Neural cell (in vitro differentiated cells): Measurements from ENCODE around the gene BTRC.

Experiments used
- CTCF ChIP-seq: fragments of 450-650 bp; IDR thresholded peaks from 2 replicates; pipeline ENCODE4 v1.5.1; 2014; ENCODE audit warnings: antibody characterized with exemption, mild to moderate bottlenecking, moderate library complexity; ENCODE audit not compliant: poor library complexity, severe bottlenecking
- EP300 ChIP-seq: fragments of 450-650 bp; conservative IDR thresholded peaks from 2 replicates; pipeline ENCODE4 v1.6.1; 2014; ENCODE audit warnings: antibody characterized with exemption, mild to moderate bottlenecking, moderate library complexity; ENCODE audit not compliant: poor library complexity, severe bottlenecking
- MXI1 ChIP-seq: fragments of 450-650 bp; conservative IDR thresholded peaks from 2 replicates; pipeline ENCODE4 v1.6.1; 2014; ENCODE audit warnings: antibody characterized with exemption, mild to moderate bottlenecking; ENCODE audit not compliant: poor library complexity, severe bottlenecking
- RAD21 ChIP-seq: fragments of 450-650 bp; conservative IDR thresholded peaks from 2 replicates; pipeline ENCODE4 v1.6.1; 2014; ENCODE audit warnings: antibody characterized with exemption, mild to moderate bottlenecking, moderate library complexity
- REST ChIP-seq: IDR thresholded peaks from 2 replicates; pipeline ENCODE4 v1.6.1; 2012; ENCODE audit warnings: borderline replicate concordance

GRCh38 chr10:101565370-101565900 lies 211.5 kb downstream of the BTRC start:
- TF ChIP-seq CTCF = no peak
- no peak for TF ChIP-seq REST
- no peak for TF ChIP-seq EP300
- TF ChIP-seq MXI1 = no peak
- TF ChIP-seq RAD21 = no peak
